C4-2B (cell line): ENCODE results near the gene SMAD1.
"Not testable (repeated sequence)": the region's sequence is repeated elsewhere in the genome, so short reads cannot be mapped to it uniquely, and the experiment has no call there.

Experiments
- H3K27ac ChIP-seq: fragments of 450-650 bp; 2 replicates; pipeline ENCODE4 v1.5.1; 2017
- CTCF ChIP-seq: fragments of 450-650 bp; conservative IDR thresholded peaks from 2 replicates; pipeline ENCODE4 v1.5.1; 2017; ENCODE audit warnings: mild to moderate bottlenecking
- ZFX ChIP-seq: fragments of 450-650 bp; IDR thresholded peaks from 2 replicates; pipeline ENCODE4 v1.6.1; 2017

SMAD1 gene

GRCh38 chr4:145557720-145558119 is 76.1 kb downstream of the SMAD1 start:
- no peak for TF ChIP-seq ZFX
- peak; percentile 87 for TF ChIP-seq CTCF
- H3K27ac ChIP-seq, result no peak overlapping the region

- TF ChIP-seq ZFX (no peak), CTCF (no peak)
These were observed 81.8 kb downstream of the SMAD1 start for GRCh38 chr4:145563293-145563985.

GRCh38 chr4:145564540-145564939 is 82.9 kb downstream of the SMAD1 start:
- no peak overlapping the region for H3K27ac ChIP-seq
- TF ChIP-seq ZFX (no peak), CTCF (no peak)

More at GRCh38 chr4:145563293-145563985, 81.8 kb downstream of the SMAD1 start:
- no peak overlapping the region for H3K27ac ChIP-seq

GRCh38 chr4:145565328-145565727 is 83.7 kb downstream of the SMAD1 start:
- H3K27ac ChIP-seq, result no peak overlapping the region

GRCh38 chr4:145566086-145566708 is 84.5 kb downstream of the SMAD1 start:
- TF ChIP-seq CTCF (no peak), ZFX (no peak)
- H3K27ac ChIP-seq, result no peak overlapping the region

More at GRCh38 chr4:145565328-145565727, 83.7 kb downstream of the SMAD1 start:
- TF ChIP-seq CTCF, result no peak
- TF ChIP-seq ZFX, result no peak

- no peak overlapping the region for H3K27ac ChIP-seq
- TF ChIP-seq ZFX, result no peak
- no peak for TF ChIP-seq CTCF
These were observed 85.1 kb downstream of the SMAD1 start for GRCh38 chr4:145566768-145567167.

- no peak overlapping the region for H3K27ac ChIP-seq
- TF ChIP-seq CTCF (no peak), ZFX (no peak)
These were observed 85.9 kb downstream of the SMAD1 start for GRCh38 chr4:145567516-145567915.

GRCh38 chr4:145574546-145574945 is 92.9 kb downstream of the SMAD1 start:
- not testable (repeated sequence) for H3K27ac ChIP-seq
